Dermis blood vessel endothelial cell (primary cell): ENCODE measurements around the gene PTPRK. TPM values are rescaled to one million over a fixed set of nuclear protein-coding genes. Genes with fewer than 3 reads are reported as not detected.

Experiments used
- DNase-seq: peaks from one replicate; pipeline ENCODE4 v3.0.0; 2010
- total RNA-seq: library from RNA; depleted of rRNA; stranded (reverse); fragments of >200 nt; gene quantifications from 2 replicates; pipeline ENCODE4 v1.2.3, GENCODE V29; 2014

Gene PTPRK
- total RNA-seq, 1 donor from 2014 or later, result 104 TPM

- DNase-seq, result no peak
Measured at GRCh38 chr6:128339635-128340450, 180.6 kb downstream of the PTPRK start.

- no peak for DNase-seq
Measured at GRCh38 chr6:128337619-128338018, 182.8 kb downstream of the PTPRK start.

DNA sequence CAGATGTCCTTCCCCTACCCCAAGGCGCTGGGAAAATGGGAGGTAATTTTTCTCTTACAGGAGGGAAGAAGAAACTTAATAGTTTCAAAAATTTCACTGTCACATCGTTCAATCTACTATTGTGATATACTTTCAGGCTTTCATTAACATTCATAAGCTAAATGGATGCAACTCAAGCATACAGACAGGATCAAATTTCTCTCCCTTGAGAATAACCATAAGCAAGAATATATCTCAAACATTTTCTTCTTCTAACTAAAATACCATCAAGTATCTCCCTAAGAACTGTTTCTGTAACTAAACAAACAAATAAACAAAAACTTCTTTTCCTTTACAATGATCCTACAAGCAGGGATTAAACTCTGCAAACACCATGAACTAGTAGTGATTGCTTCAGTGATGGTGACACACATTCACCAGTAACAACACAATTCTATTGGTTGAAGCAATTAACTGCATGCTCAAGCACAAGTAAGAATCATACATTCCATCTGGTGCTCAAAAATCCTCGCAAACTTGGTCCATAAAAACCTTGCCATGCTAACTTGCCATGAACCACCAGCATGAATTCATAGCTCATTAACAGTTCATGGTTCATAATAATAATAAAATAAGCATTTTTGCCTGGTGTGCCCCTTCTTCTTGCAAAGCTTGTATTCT lies 183.8 kb downstream of the PTPRK start:
- no peak for DNase-seq

DNA sequence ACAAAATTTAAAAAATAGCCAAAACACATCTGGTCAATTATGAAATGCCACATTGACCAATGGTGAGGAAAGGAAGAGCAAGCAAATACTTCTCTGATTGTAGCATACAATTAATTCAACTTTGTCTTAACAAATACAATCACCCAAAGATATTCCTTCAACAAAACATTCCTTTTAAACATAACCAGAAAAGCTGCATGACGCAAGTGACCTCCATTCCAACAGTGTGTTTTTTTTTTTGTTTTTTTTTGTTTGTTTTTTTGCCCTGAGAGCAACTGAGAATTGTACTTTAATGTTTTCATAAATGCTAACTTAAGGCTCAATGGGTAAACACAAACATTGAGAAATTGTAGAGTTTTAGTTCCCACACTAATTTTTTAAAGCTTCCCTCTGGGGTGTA lies 184.4 kb downstream of the PTPRK start:
- no peak for DNase-seq

DNA sequence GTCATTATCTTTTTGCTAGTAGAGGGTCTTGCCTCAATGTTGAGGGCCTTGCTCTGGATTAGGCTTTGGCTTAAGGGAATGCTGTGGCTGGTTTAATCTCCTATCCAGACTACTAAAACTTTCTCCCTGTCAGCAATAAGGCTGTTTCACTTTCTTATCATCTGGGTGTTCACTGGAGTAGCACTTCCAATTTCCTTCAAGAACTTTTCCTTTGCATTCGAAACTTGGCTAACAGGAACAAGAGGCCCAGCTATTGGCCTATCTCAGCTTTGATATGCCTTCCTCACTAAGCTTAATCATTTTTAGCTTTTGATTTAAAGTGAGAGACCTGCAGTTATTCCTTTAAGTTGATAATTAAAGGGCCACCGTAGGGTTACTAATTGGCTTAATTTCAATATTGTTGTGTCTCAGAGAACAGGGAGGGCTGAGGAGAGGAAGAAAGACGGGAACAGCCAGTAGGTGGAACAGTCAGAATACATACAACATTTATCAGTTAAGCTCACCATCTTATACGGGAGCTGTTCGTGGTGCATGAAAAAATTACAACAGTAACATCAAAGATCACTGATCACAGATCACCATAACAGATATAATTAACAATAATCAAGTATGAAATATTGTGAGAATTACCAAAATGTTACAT lies 186.7 kb downstream of the PTPRK start:
- no peak for DNase-seq

DNA sequence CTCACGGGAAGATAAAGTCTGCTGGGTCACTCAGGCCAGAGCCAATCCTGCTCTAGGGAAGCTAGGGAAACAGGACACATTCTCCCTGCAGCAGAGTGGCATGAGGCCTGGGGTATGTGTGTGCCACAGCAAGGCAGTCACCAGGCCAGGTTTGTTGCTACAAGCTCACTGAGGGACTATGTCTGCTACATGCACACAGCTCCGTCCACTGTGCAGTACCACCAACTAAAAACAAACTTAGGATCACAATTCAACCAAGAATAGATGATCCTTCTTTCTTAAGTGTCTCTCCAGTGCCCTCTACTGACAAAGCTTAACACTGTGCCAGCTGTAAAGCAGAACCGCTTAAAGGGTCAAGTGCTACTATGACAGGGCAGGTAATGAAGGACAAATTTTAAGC lies 192.5 kb downstream of the PTPRK start:
- peak; percentile 55 for DNase-seq

DNA sequence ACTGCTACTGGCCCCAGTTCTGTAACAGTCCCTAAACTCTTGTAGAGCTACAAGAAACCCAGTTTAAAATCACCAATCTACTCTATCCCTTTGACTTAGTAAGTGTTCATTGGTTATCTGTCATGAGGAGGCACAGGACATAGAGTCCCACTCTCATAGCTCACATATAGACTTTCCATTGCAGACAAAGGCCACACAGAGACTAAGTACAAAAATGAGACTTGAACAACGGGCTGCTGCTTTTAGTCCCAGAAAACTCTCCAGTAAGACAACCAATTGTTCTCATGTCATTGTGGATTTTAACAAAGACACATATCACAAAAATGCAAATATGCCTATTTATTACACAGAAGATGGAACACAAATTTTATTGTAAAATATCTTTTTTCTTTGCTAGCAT lies 197.4 kb downstream of the PTPRK start:
- no peak for DNase-seq

DNA sequence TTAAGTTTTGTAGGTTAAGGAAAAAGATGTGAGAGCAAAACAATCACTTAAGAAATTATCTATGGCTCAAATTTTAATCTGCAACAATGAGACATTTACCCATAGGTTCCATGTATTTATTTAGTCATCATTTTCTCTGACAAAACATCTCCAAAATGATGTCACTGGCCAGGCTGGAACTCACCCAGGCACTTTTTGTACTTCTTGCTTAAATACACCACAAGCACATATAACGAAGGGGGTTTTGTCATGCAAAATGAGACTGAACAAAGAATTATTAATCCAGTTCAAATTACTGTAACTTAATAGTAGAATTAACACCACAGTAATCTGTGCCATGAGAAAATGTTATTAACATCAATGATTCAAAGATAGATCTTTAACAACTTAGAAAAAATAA lies 200.5 kb downstream of the PTPRK start:
- DNase-seq, result no peak

- no peak for DNase-seq
Measured at GRCh38 chr6:128319157-128319556, 201.2 kb downstream of the PTPRK start.

GRCh38 chr6:128316258-128316929 lies 204.0 kb downstream of the PTPRK start:
- no peak for DNase-seq

GRCh38 chr6:128314190-128314589 lies 206.2 kb downstream of the PTPRK start:
- no peak for DNase-seq

DNA sequence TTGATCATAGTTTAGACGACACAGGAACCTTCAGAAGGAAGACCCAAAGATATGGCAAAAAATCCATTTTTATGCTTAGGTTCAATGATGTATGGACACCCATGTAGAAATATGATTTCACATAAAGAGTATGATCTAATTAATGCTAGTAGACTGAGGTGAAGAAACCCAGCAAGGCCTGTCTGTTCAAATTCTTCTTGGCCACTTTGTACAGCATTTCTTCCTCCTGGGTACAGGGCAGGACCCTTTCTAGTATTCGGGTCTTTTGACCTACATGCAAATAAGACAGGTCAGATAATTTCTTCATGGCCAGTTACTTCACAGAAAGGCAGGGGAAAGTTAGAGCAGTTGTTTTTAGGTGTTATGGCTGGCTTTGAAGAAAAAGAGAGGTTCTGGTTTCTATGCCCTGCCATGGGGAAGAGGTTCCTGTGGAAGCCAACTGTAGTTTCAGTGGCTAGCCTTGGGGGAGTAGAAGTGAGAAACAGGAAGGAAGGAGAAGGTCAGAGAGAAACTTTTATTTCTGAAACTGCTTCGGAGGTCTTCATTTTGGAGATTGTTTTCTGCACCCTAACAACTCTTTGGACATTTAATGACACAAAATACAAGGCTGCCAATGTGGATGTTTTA lies 208.3 kb downstream of the PTPRK start:
- DNase-seq, result no peak

DNA sequence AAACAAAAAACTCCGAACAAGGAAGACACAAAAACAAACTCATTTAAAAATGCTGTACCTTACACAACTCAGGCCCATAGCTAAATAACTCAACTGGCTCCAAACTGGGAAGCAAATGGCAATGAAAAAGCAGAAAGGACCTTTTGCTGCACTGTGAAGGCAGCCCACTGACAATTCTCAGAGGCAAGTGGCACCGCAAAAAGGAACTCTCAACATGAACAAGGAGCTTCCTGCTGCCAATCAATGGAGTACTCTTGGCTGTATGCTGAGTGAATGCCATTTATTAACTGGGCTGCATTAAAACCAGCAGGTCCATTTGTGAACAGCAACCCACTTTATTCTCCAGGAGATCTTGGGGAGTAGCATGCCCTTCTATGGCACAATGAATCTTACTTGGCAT lies 209.9 kb downstream of the PTPRK start:
- DNase-seq, result no peak

GRCh38 chr6:128307671-128308070 lies 212.7 kb downstream of the PTPRK start:
- peak; percentile 6 for DNase-seq

GRCh38 chr6:128305976-128306375 lies 214.4 kb downstream of the PTPRK start:
- DNase-seq, result no peak

DNA sequence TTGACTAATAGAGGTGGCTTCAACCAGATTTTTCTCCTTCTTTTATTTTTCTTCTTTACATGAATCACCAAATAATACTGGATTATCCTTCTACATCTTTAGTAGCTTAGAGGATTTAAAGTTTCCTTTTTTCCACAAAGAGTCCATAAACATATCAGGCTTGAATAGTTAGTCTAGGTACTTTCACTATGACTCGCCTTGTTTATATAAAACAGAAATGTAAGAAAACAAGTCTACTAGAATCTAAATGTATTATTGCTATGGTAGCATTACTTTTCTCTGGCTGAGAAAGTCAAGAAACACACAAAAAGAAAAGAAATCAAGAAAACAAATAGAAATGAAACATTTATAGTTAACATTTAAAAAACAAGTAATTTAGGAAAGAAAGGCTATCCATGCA lies 215.2 kb downstream of the PTPRK start:
- DNase-seq, result peak; percentile 6

DNA sequence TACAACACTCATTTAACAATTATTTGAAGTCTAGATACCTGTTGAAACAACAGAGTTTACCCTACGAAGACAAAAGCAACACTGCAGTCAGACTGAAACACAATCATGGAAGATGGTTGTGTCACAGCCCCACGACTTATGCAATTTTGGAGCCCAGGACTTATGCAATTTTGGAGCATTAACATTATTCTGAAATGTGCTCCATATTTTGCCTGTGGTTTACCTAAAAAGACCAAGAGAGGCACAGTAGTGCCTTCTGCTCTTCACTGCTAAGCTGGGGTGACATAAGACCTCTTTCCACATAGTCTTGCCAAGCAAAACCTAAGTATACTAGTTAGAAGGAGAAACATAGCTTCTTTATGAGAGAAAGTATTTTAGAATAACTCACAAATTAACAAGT lies 216.5 kb downstream of the PTPRK start:
- no peak for DNase-seq

DNA sequence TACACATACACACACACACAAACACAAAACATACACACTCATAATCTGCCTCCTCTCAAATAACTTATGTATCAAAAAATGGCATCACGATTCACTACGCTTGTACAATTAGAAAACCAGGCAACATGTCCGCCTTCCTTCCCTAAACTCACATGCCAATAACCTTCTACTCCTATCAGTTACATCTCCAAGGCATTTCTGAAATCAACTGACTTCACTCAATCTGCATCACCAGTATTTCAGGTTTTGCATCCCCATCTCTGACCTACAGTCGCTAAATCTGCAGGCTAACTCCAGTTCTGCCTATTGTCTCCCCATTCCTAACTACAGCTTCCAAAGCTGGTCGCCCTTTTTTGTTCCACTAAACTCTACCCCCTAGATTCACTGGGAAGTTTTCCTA lies 217.5 kb downstream of the PTPRK start:
- DNase-seq, result no peak

- DNase-seq, result no peak
Measured at GRCh38 chr6:128295670-128296069, 224.7 kb downstream of the PTPRK start.

DNA sequence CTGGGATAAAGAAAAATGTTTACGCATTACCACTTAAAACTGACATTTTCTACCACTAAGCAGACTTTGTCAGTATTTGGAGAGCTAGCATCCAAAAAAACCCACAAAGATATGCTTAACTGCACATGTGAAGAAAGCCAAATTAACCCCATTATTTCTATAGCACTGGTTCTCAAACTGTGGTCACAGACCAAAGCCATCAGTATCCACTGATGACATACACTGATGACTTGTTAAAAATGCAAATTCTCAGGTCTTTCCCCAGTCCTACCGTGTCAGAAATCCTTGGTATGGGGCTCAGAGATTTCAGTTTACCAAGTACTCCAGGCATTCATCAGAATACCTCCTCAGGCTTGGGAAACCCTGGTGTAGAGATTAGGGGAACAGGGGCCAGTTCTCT lies 230.2 kb downstream of the PTPRK start:
- DNase-seq, result no peak

GRCh38 chr6:128284128-128284527 lies 236.3 kb downstream of the PTPRK start:
- DNase-seq, result peak; percentile 13

DNA sequence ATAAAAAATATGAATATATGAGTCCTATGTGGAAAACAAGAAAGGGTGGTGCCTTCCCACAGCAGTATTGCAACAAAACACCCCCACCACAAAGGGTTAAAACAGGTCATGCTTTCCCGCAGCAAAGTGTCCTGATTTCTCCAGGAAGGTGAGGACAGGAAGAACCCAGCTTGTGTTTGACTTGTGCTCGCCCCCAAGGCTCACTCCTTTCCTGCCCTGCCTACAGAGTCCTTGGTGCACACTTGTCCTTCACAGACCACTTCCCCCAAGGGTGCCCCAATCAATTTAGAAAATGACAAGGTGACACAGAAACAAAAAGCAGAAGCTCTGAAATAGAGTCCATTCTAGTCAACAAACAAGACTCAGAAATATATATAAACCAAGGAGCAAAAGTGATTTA lies 237.4 kb downstream of the PTPRK start:
- no peak for DNase-seq

- no peak for DNase-seq
Measured at GRCh38 chr6:128280960-128281359, 239.4 kb downstream of the PTPRK start.
